ENCODE results near the gene GDI1. TPM values are rescaled to one million over a fixed set of nuclear protein-coding genes. Genes with fewer than 3 reads are reported as not detected.

The GDI1 gene
- total and polyA plus RNA-seq, 2 experiments from 2014 or later: 131 to 190 TPM

- H3K27me3 ChIP-seq: no peaks in the 10 kb centered on the region
- TF ChIP-seq CTCF (IDR thresholded peaks at IDR 0.05; ENCODE audit: low read depth, low read length): no peak
- H3K9me3 ChIP-seq (ENCODE audit: low read depth): no peaks in the 10 kb centered on the region
- H3K4me1 ChIP-seq (ENCODE audit: low read depth): no peaks in the 10 kb centered on the region
- H3K27ac ChIP-seq: peak overlapping the region; percentile 75
- H3K36me3 ChIP-seq: no peaks in the 10 kb centered on the region
- DNase-seq (ENCODE audit: low read depth in 1 of 2, low spot score in 1 of 2): no peak
- no peak overlapping the region for H3K4me3 ChIP-seq
Measured at GRCh38 chrX:154408659-154409221, 28.2 kb upstream of the GDI1 start.

- Histone ChIP-seq H3K4me3 (no peak within 1 kb of the TSS), H3K4me1 (ENCODE audit: low read depth) (no peaks in the 10 kb centered on the region), H3K27me3 (no peaks in the 10 kb centered on the region), H3K36me3 (no peaks in the 10 kb centered on the region), H3K9me3 (ENCODE audit: low read depth) (no peaks in the 10 kb centered on the region), H3K27ac (peak within 1 kb of the TSS; percentile 75)
- no peak for TF ChIP-seq CTCF (IDR thresholded peaks at IDR 0.05; ENCODE audit: low read depth, low read length)
- DNase-seq (ENCODE audit: low read depth in 1 of 2, low spot score in 1 of 2): peak; percentile 74 to 92
Measured at GRCh38 chrX:154409222-154409871, 27.6 kb upstream of the GDI1 start, which contains the start of gene DNASE1L1. Gene DNASE1L1 (minus strand): TSS chrX:154409254. CDS start chrX:154405568, 3,686 bp downstream.

GRCh38 chrX:154411981-154412340 is 25.0 kb upstream of the GDI1 start:
- TF ChIP-seq CTCF (IDR thresholded peaks at IDR 0.05; ENCODE audit: low read depth, low read length): no peak
- Histone ChIP-seq H3K4me1 (ENCODE audit: low read depth) (no peaks in the 10 kb centered on the region), H3K27me3 (no peaks in the 10 kb centered on the region), H3K27ac (peak overlapping the region; percentile 87), H3K4me3 (peak overlapping the region; percentile 87), H3K36me3 (no peaks in the 10 kb centered on the region), H3K9me3 (ENCODE audit: low read depth) (no peaks in the 10 kb centered on the region)
- DNase-seq (ENCODE audit: low read depth in 1 of 2, low spot score in 1 of 2): peak; percentile 54 to 71

- H3K27me3 ChIP-seq: no peaks in the 10 kb centered on the region
- no peaks in the 10 kb centered on the region for H3K36me3 ChIP-seq
- TF ChIP-seq CTCF (IDR thresholded peaks at IDR 0.05; ENCODE audit: low read depth, low read length): no peak
- DNase-seq (ENCODE audit: low read depth in 1 of 2, low spot score in 1 of 2): no peak
- no peak overlapping the region for H3K27ac ChIP-seq
- H3K9me3 ChIP-seq (ENCODE audit: low read depth): no peaks in the 10 kb centered on the region
- no peaks in the 10 kb centered on the region for H3K4me1 ChIP-seq (ENCODE audit: low read depth)
- peak overlapping the region; percentile 87 for H3K4me3 ChIP-seq
Measured at GRCh38 chrX:154412468-154412867, 24.5 kb upstream of the GDI1 start.

GRCh38 chrX:154413142-154413541 is 23.8 kb upstream of the GDI1 start:
- Histone ChIP-seq H3K36me3 (no peaks in the 10 kb centered on the region), H3K4me1 (ENCODE audit: low read depth) (no peaks in the 10 kb centered on the region), H3K27ac (no peak overlapping the region), H3K27me3 (no peaks in the 10 kb centered on the region), H3K4me3 (no peak overlapping the region), H3K9me3 (ENCODE audit: low read depth) (no peaks in the 10 kb centered on the region)
- DNase-seq (ENCODE audit: low read depth in 1 of 2, low spot score in 1 of 2): no peak
- no peak for TF ChIP-seq CTCF (IDR thresholded peaks at IDR 0.05; ENCODE audit: low read depth, low read length)
